Fibroblast of mammary gland (primary cell): ENCODE data around the gene FHOD1.

Source experiments
- DNase-seq: peaks from one replicate; pipeline ENCODE4 v3.0.0-alpha.2; 2010; ENCODE audit warnings: low read depth
- H3K4me3 ChIP-seq: 2 replicates; pipeline ENCODE4 v1.5.1; 2011; ENCODE audit warnings: low read depth, mild to moderate bottlenecking, low read length, moderate library complexity; ENCODE audit not compliant: control insufficient read depth
- CTCF ChIP-seq: conservative IDR thresholded peaks from 2 replicates; pipeline ENCODE4 v1.5.1; 2011; ENCODE audit warnings: low read depth, low read length, inconsistent platforms; ENCODE audit not compliant: control insufficient read depth, insufficient read depth

The FHOD1 gene

GRCh38 chr16:67249178-67250044 lies 2.1 kb upstream of the FHOD1 start:
- no peak for DNase-seq
- H3K4me3 ChIP-seq = peak overlapping the region; percentile 55
- TF ChIP-seq CTCF = no peak

- peak within 1 kb of the TSS; percentile 55 for H3K4me3 ChIP-seq
- no peak for DNase-seq
- no peak for TF ChIP-seq CTCF
These were observed 1.3 kb upstream of the FHOD1 start, which contains the start of gene SLC9A5 for GRCh38 chr16:67248401-67249177. SLC9A5 (plus strand) TSS chr16:67248979; CDS start chr16:67249015, 36 bp downstream.

GRCh38 chr16:67248073-67248400 lies 756 bp upstream of the FHOD1 start:
- peak overlapping the region; percentile 55 for H3K4me3 ChIP-seq
- DNase-seq = no peak
- no peak for TF ChIP-seq CTCF

GRCh38 chr16:67246756-67247191 lies 507 bp downstream of the FHOD1 start:
- DNase-seq = no peak
- no peak for TF ChIP-seq CTCF
- peak overlapping the region; percentile 89 for H3K4me3 ChIP-seq

- peak; percentile 13 for TF ChIP-seq CTCF
- DNase-seq = peak; percentile 90
- peak overlapping the region; percentile 89 for H3K4me3 ChIP-seq
These were observed 1.1 kb downstream of the FHOD1 start for GRCh38 chr16:67246081-67246755.

GRCh38 chr16:67245674-67246080 lies 1.6 kb downstream of the FHOD1 start:
- DNase-seq = no peak
- TF ChIP-seq CTCF = no peak
- peak overlapping the region; percentile 89 for H3K4me3 ChIP-seq
